ENCODE data around the gene SHC3. TPM values are rescaled to one million over a fixed set of nuclear protein-coding genes. Genes with fewer than 3 reads are reported as not detected.

Gene SHC3
- total and polyA plus RNA-seq, 12 donors: 0.15 to 0.71 (median 0.33) TPM

GRCh38 chr9:89167788-89168187, 10.8 kb downstream of the SHC3 start:
- WGBS, 2 donors: 79 to 82% methylated on average over 5 of the region's 5 CpGs

GRCh38 chr9:89166852-89167251, 11.8 kb downstream of the SHC3 start:
- Histone ChIP-seq H3K4me3 (no peak overlapping the region), H3K9me3 (peaks cover 0 to 7% (median 0%) of the 10 kb centered on the region in 11 donors), H3K27me3 (peaks cover 0 to 4% (median 0%) of the 10 kb centered on the region in 7 donors), H3K4me1 (no peaks in the 10 kb centered on the region), H3K36me3 (no peaks in the 10 kb centered on the region), H3K27ac (no peak overlapping the region)
- TF ChIP-seq CTCF (IDR thresholded peaks at IDR 0.05): no peak
- intact Hi-C loops (cut with DNase I): no loop called here
- WGBS, 2 donors: 79 to 80% methylated on average over 4 of the region's 4 CpGs
- ATAC-seq: no peak
- DNase-seq: no peak

More at GRCh38 chr9:89167788-89168187, 10.8 kb downstream of the SHC3 start:
- no peak overlapping the region for H3K27ac ChIP-seq
- H3K4me3 ChIP-seq: no peak overlapping the region
- H3K4me1 ChIP-seq: no peaks in the 10 kb centered on the region
- peaks cover 0 to 7% (median 0%) of the 10 kb centered on the region in 11 donors for H3K9me3 ChIP-seq
- no peaks in the 10 kb centered on the region for H3K36me3 ChIP-seq
- intact Hi-C loops (cut with DNase I): no loop called here
- peaks cover 0 to 8% (median 1%) of the 10 kb centered on the region in 7 donors for H3K27me3 ChIP-seq
- no peak for DNase-seq
- ATAC-seq: no peak
- TF ChIP-seq CTCF (IDR thresholded peaks at IDR 0.05): no peak

GRCh38 chr9:89165880-89166279, 12.7 kb downstream of the SHC3 start:
- Histone ChIP-seq H3K4me1 (no peaks in the 10 kb centered on the region), H3K9me3 (peaks cover 0 to 7% (median 0%) of the 10 kb centered on the region in 11 donors), H3K36me3 (no peaks in the 10 kb centered on the region), H3K27ac (no peak overlapping the region), H3K27me3 (peaks cover 0 to 4% (median 0%) of the 10 kb centered on the region in 7 donors), H3K4me3 (no peak overlapping the region)
- TF ChIP-seq CTCF (IDR thresholded peaks at IDR 0.05): no peak
- WGBS, 2 donors: 76 to 88% methylated on average over 6 of the region's 6 CpGs
- DNase-seq (no peak), ATAC-seq (no peak)
- intact Hi-C loops (cut with DNase I): no loop called here

- DNase-seq (no peak), ATAC-seq (no peak)
- intact Hi-C loops (cut with DNase I): no loop called here
- Histone ChIP-seq H3K27me3 (peaks cover 0 to 4% (median 0%) of the 10 kb centered on the region in 7 donors), H3K4me1 (no peaks in the 10 kb centered on the region), H3K27ac (no peak overlapping the region), H3K9me3 (peaks cover 0 to 7% (median 0%) of the 10 kb centered on the region in 11 donors), H3K36me3 (no peaks in the 10 kb centered on the region), H3K4me3 (no peak overlapping the region)
- no peak for TF ChIP-seq CTCF (IDR thresholded peaks at IDR 0.05)
Observed at GRCh38 chr9:89165341-89165740, 13.3 kb downstream of the SHC3 start.
